Limb (tissue), 2 donors: Measurements from ENCODE around the gene ITPKC.

Experiments
- DNase-seq, 2 donors: peaks; one replicate each; pipeline ENCODE4 v3.0.0-alpha.2; 2016; ENCODE audit errors: extremely low spot score in 2 of 2

The ITPKC gene

GRCh38 chr19:40786060-40787037, 69.4 kb downstream of the ITPKC start:
- no peak for DNase-seq
